Measurements from ENCODE around the gene PTPRN2. TPM values are rescaled to one million over a fixed set of nuclear protein-coding genes. Genes with fewer than 3 reads are reported as not detected.

PTPRN2 gene
- total and polyA plus RNA-seq, 7 donors, result 3.2 to 7.1 (median 5.5) TPM

DNA sequence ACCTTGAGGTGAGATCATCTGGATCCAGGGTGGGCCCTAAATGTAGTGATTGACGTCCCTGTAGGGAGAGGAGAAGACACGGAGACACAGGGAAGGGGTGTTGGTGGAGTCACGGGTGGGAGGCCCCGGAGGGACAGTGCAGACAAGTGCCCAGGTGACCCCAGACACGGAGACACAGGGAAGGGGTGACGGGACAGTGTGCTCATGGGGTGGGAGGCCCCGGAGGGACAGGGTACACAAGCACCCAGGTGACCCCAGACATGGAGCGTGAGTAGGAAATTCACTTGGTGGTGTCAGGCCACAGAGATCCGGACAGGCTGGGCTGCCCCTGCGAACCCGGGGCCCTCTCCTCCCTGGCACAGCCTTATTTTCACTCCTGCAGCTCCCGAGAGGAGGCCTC lies 176.9 kb downstream of the PTPRN2 start:
- peak; percentile 60 for DNase-seq
- Histone ChIP-seq H3K36me3 (no peaks in the 10 kb centered on the region), H3K4me3 (no peak overlapping the region), H3K27ac (no peak overlapping the region), H3K9me3 (no peaks in the 10 kb centered on the region), H3K4me1 (peaks cover 0 to 7% (median 0%) of the 10 kb centered on the region in 4 donors), H3K27me3 (no peaks in the 10 kb centered on the region)
- intact Hi-C loops (cut with DNase I), result no loop called here
- no peak for TF ChIP-seq EP300 (IDR thresholded peaks at IDR 0.05)
- TF ChIP-seq POLR2A (IDR thresholded peaks at IDR 0.05), result no peak
- TF ChIP-seq, protein P1, sequence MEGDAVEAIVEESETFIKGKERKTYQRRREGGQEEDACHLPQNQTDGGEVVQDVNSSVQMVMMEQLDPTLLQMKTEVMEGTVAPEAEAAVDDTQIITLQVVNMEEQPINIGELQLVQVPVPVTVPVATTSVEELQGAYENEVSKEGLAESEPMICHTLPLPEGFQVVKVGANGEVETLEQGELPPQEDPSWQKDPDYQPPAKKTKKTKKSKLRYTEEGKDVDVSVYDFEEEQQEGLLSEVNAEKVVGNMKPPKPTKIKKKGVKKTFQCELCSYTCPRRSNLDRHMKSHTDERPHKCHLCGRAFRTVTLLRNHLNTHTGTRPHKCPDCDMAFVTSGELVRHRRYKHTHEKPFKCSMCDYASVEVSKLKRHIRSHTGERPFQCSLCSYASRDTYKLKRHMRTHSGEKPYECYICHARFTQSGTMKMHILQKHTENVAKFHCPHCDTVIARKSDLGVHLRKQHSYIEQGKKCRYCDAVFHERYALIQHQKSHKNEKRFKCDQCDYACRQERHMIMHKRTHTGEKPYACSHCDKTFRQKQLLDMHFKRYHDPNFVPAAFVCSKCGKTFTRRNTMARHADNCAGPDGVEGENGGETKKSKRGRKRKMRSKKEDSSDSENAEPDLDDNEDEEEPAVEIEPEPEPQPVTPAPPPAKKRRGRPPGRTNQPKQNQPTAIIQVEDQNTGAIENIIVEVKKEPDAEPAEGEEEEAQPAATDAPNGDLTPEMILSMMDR (IDR thresholded peaks at IDR 0.05), result no peak
- TF ChIP-seq POLR2AphosphoS5 (IDR thresholded peaks at IDR 0.05), result no peak
- WGBS, 2 donors, result 85 to 86% methylated on average over 12 of the region's 12 CpGs

DNA sequence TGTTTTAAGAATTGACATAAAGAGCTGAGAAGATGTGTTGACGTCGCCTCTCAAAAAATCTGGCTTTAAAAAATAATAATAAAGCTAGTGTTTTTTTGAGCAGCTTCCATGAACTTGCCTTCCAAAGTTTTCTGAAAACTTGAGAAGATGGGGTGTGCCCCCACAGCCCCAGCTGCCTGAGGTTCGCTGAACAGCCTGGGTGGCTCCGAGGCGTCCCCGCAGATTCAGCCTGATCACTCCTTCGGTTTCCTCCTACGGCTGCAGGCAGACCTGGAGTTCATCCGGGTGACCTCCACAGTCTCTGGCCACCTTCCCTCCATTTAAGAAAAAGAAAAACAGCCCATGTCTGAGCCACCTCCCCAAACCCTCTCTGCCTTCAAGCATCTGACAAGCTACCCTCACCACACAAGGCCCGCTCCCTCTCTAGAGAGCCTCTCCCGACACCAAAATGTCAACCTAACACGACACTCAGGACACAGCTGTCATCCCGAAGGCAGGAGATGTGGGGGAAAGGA lies 177.8 kb downstream of the PTPRN2 start:
- Histone ChIP-seq H3K4me3 (no peak overlapping the region), H3K9me3 (no peaks in the 10 kb centered on the region), H3K27ac (no peak overlapping the region), H3K4me1 (peaks cover 0 to 4% (median 0%) of the 10 kb centered on the region in 4 donors), H3K27me3 (no peaks in the 10 kb centered on the region), H3K36me3 (no peaks in the 10 kb centered on the region)
- intact Hi-C loops (cut with DNase I), result no loop called here
- 89% methylated on average over 13 of the region's 13 CpGs for WGBS, 2 donors
- no peak for TF ChIP-seq POLR2AphosphoS5 (IDR thresholded peaks at IDR 0.05)
- TF ChIP-seq, protein P1 (IDR thresholded peaks at IDR 0.05), result no peak
- no peak for TF ChIP-seq POLR2A (IDR thresholded peaks at IDR 0.05)
- TF ChIP-seq EP300 (IDR thresholded peaks at IDR 0.05), result no peak
- DNase-seq, result peak; percentile 40

DNA sequence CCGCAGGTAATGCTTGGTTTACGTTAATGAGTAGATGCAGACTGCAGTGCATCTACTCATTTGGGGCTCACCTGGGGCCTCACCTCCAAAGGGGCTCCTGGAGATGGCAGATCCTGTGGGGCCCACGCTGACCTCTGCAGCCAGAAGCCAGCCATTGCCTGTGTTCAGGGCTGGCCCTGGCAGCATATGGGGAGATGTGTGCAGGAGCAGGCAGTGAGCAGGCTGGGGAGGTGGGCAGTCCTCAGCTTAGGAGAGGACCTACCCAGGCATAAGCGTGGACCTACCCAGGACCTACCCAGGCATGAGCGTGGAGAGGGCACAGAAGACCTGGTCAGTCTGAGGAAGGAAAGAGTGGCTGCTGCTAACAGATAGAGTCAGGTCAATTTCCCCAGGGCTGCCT lies 178.5 kb downstream of the PTPRN2 start:
- H3K27me3 ChIP-seq, result no peaks in the 10 kb centered on the region
- H3K36me3 ChIP-seq, result no peaks in the 10 kb centered on the region
- TF ChIP-seq POLR2A (IDR thresholded peaks at IDR 0.05) (no peak), EP300 (IDR thresholded peaks at IDR 0.05) (no peak), POLR2AphosphoS5 (IDR thresholded peaks at IDR 0.05) (no peak)
- TF ChIP-seq, protein P1 (IDR thresholded peaks at IDR 0.05), result no peak
- WGBS, 2 donors, result 91% methylated on average over 5 of the region's 5 CpGs
- no peak overlapping the region for H3K4me3 ChIP-seq
- H3K9me3 ChIP-seq, result no peaks in the 10 kb centered on the region
- no peak for DNase-seq
- H3K27ac ChIP-seq, result no peak overlapping the region
- H3K4me1 ChIP-seq, result no peaks in the 10 kb centered on the region
- intact Hi-C loops (cut with DNase I), result no loop called here

DNA sequence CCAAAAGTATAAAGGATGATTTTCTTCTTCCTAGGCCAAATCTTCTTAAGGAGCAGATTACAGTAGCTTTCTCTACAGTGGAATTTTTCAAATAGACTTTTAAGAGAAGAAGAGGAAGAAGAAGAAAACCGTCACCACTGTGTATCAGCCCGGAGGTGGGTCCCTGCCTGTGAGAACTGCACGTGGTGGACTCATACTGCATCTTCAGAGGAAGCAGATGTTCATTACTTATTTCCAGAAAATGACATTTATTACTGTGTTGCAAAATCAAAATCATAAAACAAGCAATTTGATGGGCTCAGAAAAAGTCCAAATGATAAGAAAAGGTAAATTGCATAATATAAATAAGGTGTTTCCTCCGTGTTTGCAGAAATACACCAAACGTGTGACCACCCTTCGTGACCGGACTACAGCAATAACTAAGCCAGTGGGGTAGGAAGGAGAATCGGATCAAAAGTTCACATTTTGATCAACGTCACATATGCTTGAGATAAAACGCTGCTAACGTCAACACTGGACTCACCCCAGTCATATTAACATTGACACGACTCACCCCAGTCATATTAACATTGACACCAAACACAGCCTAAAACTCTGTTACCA lies 179.2 kb downstream of the PTPRN2 start:
- Histone ChIP-seq H3K27ac (no peak overlapping the region), H3K4me1 (no peaks in the 10 kb centered on the region), H3K36me3 (no peaks in the 10 kb centered on the region), H3K4me3 (no peak overlapping the region), H3K9me3 (no peaks in the 10 kb centered on the region), H3K27me3 (no peaks in the 10 kb centered on the region)
- WGBS, 2 donors, result 42 to 47% methylated on average over 12 of the region's 12 CpGs
- TF ChIP-seq POLR2AphosphoS5 (IDR thresholded peaks at IDR 0.05) (no peak), POLR2A (IDR thresholded peaks at IDR 0.05) (no peak), EP300 (IDR thresholded peaks at IDR 0.05) (no peak)
- TF ChIP-seq, protein P1 (IDR thresholded peaks at IDR 0.05), result no peak
- intact Hi-C loops (cut with DNase I), result no loop called here
- no peak for DNase-seq

Data from sigmoid colon (tissue), 7 donors.